Measurements from ENCODE around the gene C2orf69.
"Not testable (repeated sequence)": the region's sequence is repeated elsewhere in the genome, so short reads cannot be mapped to it uniquely, and the experiment has no call there.

The C2orf69 gene, protein sequence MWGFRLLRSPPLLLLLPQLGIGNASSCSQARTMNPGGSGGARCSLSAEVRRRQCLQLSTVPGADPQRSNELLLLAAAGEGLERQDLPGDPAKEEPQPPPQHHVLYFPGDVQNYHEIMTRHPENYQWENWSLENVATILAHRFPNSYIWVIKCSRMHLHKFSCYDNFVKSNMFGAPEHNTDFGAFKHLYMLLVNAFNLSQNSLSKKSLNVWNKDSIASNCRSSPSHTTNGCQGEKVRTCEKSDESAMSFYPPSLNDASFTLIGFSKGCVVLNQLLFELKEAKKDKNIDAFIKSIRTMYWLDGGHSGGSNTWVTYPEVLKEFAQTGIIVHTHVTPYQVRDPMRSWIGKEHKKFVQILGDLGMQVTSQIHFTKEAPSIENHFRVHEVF

DNA sequence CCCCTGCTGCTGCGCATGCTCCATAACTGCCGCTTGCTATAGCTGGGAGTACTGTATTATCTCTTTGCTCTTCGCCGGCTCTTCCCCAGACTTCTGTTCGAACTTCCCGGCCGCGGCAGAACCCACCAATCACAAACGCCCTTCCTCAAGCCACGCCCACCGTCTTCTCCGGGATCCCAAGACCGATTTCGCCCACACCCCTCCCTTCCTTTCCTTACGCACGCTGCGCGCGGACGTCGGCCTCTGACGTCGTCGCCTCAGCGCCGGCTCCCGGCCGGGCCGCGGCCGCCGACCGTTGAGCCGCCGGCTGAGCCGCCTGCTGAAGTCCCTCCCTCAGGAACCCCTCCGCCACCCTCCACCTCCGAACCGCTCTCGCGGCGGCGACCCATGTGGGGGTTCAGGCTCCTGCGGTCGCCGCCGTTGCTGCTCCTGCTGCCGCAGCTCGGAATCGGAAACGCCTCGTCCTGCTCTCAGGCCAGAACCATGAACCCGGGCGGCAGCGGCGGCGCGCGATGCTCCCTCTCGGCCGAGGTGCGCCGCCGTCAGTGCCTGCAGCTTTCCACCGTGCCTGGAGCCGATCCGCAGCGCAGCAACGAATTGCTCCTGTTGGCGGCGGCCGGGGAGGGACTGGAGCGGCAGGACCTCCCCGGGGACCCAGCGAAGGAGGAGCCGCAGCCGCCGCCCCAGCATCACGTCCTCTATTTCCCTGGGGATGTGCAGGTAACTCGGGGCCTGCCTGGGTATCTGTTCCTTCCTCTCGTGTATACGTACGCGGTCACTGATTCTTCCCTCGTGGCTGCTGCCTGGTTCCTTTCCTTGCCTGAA lies at the start of gene C2orf69:
Gene C2orf69, plus strand, starts transcription at position 242 of the 825 bp plus-strand sequence. Its CDS starts 146 bp downstream, at position 388.
- peak; percentile 88 for DNase-seq

DNA sequence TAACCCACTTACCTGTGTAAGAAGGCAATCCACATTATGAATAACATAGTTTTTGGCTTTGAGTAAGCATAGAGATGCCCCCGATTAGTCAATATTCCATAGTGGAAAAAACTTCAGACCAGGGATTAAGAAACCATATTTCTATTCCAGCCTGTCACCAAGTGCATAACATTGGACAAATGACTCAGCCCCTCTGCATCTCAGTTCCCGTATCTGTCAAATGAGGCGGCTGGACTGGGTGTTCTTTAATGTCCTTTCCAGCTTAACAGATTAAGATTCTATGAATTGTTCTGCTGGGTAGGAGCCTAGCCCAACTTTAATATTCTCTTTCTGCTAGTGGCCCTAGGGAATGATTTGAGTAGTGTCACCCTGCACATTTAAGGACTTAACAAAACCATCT lies 48.3 kb upstream of the C2orf69 start:
- DNase-seq = no peak

DNA sequence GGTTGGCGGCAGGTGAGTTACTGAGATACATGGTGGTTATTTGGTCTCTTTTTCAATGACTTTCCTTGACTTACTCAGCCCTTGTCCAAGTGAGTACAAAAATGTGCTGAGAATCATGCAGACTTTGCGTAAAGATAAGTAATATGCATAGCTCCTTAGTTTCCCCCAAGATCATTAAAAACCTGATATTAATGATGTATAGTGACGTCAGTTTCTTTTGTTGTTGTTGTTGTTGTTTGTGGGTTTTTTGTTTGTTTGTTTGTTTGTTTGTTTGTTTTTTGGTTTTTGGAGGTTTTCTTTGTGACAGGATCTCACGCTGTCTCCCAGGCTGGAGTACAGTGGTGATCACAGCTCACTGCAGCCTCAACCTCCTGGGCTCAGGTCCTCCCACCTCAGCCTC lies 45.2 kb upstream of the C2orf69 start:
- DNase-seq = no peak

DNA sequence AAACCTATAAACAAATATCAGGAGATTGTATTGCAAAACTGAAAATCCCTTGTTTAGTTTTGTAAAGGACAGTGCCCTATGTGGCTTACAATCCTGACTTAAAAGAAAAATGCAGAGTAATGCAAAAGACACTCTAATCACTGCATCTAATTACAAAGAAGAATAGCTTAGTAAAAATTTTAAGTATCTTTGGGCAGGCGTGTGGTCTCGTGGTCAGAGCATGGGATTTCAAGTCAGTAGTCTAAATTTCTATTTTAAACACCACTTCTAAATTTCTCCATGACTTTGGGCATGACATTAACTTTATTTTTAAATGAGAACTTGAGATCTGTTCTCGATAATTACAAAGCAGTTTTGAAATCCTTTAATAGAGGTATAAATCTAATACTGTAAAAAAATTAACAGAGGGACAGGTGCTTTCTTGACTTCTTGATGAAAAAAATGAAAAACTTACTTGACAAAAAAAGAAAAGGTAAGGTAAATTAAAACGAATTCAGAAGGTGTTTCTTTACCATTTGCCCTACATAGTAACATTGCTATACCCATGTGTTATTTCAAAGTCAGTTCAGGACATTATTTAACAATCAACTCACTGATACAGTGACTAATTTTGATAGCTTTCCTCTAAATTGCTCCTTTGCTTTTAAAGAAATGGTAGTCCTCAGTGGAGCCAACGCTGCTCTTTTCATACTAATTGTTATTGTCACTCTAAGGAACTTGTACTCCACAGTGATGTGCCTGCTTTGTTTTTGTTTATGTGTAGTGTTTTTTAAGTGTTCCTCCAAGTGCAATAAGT lies 42.5 kb upstream of the C2orf69 start:
- DNase-seq = no peak

DNA sequence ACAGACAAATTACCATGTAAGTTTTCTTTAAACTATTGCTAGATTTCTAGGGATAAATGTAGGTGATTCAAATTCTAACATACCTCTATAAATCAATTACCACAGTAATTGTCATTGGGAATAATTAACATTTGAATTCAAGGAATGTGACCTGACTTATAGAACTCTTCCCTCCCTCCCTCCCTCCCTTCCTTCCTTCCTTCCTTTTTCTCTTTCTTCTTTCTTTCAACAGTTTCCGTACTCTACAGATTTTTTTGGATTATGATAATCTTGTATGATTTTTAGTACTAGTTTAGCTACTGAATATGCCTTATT lies 41.9 kb upstream of the C2orf69 start:
- no peak for DNase-seq

DNA sequence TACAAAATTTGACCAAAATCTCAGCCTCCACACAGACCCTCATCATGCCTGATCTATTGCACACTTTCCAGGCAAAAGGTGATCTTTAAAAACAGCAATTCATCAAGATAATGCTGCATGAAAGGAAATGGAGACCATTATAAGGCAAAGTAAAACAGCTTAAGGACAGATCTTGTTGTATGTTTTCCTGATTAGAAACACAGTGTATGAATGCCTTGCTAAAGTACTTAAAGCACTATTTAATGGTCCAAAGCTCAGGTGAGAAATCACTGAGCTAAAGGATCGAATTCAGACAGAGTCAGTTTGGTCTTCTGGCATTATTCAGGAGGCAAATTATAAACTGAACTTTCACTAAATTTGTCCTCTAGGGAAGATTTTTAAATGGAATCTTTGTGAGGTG lies 41.4 kb upstream of the C2orf69 start:
- DNase-seq = no peak

DNA sequence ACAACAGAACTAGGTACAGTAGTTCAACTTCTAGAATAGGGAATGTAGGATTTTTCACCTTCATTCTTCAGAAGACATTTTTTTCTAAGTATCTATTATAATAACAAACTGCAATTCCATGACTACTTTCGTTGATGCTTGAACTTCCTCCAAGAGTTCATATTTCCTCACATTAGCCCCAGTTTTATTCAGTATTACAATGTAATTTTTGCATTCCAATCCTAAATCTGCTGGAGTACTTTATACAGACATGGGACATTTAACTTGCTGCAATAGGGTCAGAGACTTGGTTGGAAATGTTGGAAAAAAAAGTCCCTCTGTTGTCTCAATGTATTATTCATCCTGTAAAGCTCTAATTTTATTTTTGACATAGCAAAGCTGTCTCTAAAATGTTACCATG lies 40.5 kb upstream of the C2orf69 start:
- no peak for DNase-seq

DNA sequence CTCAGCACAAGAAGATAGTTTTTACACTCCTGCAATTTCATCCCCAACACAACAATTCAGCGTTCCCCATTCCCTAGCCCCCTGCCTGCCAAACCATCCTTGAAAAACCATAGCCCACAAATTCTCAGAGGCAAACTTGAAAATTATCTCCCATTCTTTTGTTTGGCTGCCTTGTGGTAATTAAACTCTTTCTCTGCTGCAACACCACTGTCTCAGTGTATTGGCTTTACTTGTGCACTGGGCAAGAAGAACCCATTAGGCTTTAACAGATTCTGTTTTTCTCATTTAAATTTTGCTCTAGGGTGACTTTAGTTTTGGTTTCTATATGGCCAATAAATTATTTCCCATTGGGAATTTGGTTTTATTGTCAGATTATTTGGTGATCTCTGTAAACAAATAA lies 36.9 kb upstream of the C2orf69 start:
- no peak for DNase-seq

DNA sequence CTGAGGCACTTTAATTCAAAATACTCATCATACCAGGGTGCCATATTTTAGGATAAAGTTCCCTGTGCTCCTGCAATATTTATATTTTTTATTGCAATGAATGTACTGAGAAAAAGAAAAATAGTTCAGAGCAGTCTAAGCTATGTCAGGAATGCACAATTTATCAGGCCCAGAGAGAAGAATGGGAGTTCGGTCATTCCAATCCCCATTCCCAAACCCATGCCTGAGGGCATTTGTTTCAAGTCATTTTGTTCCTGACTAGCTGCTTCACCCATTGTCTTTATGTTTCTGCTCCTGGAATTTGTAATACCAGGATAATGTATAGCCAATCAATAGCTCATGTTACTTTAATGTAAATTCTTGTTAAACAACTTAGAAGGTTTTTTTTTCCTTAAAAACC lies 35.7 kb upstream of the C2orf69 start:
- DNase-seq = no peak

DNA sequence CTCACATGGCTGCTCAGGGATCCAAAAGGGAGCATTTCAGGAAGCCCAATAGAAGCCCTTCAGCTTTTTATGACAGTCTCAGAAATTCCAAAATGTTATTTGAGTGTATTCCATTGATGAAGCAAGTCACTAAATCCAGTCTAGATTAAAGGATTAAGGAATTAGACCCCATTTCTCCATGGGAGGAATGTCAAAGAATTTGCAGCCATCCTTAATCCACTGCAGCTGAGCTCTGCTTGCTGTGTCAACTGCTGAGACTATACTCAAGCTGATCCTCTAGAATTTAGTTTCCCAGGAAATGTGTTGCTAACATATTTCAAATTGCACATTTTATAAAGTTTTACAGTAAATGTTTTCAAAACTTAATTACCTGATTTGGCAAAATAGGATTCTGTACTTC lies 28.4 kb upstream of the C2orf69 start:
- DNase-seq = no peak

DNA sequence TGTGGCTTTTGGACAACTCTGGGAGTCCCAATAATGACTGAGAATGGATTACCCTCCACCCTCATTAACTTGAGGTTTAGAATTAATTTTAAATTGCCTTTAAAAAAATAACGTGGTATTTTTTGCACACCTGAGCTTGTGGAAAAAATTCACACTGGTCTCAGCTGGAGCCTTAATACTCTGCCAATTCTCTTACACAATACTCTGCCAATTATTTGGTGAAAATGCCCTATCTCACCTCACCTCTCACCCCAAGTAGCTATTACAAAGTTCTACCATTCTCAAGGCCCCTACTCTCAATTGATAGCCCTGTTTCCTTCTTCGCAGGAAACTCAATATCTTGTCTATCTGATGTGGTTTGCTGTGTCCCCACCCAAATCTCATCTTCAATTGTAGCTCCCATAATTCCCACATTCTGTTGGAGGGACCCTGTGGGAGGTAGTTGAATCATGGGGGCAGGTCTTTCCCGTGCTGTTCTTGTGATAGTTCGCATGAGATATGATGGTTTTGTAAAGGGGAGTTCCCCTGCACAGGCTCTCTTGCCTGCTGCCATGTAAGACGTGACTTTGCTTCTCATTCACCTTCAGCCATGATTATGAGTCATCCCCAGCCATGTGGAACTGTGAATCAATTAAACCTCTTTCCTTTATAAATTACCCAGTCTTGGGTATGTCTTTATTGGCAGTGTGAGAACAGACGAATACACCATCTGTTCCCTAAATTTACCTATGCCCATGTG lies 27.4 kb upstream of the C2orf69 start:
- no peak for DNase-seq

DNA sequence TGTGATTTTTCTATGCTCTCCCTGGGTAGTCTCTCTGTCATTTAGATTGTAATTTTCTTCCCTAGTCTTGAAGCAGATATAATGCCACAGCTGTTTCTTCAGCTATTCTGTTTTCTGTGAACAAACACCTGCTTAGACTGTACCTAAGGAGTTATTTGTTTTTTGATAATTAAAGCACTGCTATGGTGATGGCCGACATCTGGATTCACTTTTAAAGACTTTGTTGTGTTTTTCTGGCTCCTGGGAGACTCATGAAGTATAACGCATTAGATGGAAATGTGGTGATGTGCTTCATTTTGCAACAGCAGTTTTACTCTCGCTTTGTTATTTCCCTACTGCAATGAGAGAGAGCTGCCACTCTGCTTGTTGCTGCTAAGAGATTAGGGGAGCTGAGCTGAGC lies 15.7 kb upstream of the C2orf69 start:
- DNase-seq = no peak

DNA sequence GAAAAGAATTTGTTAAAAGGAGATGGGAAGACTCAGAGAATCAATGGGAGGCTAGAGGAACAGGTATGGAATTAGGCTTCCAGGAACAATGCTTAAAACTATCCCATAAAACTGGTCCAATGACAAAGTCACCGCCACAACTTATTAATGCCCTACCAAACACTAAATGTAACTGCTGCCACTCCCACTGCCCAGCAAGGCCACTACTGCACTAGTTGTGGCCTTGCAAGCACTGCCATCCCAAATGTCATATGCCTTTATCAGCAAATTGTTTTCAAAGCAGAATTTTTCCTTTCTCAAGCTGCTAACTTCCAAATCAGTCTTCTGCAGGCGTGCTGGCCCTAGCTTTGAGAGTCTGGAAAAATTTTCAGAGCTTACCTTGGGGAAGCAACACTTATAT lies 14.5 kb upstream of the C2orf69 start:
- DNase-seq = no peak

DNA sequence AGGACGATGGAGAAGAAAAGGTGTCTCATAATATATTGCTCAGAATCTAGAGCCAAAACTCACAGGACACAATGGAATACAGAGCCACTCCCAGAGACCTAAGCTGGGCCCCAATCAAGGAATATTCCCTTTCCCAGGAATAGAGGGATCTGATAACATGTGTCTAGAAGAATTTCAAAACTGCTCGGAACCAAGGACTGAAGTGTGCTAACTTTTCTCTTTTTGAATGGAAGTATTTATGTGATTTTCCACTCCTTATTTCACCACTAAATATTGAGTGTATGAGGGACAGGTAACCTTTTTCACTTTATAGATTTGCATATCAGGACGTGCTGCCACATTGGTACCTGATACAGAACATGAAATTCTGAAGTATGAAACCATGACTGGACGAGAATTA lies 9.2 kb upstream of the C2orf69 start:
- DNase-seq = no peak

DNA sequence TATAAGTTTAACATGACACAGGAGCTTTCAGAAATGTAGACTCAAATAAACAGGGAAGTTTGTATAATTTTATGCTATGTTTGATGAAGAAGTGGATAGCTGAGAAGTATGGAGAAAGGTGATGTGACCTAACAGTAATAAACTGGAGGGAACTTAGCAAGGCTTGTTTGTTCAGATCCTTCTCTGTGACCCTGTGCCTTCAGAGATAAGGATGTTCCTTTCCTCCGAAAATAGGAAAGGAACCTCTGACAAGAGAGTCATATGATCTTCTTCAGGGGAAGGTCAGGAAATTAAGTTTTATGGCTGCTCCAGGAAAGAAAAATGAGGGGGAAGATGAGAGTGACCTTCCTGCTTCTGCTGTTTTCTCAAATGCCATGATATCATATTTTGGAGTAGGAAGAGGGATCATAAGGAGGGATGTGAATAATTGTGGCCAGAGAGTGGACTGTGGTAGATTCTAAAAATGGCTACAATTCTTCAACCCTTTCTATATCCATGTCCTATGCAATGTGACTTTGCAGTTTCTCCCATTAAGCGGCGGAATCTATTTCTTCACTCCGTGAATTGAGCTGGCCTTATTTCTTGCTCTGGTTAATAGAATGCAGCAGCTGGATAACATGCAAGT lies 8.5 kb upstream of the C2orf69 start:
- no peak for DNase-seq

DNA sequence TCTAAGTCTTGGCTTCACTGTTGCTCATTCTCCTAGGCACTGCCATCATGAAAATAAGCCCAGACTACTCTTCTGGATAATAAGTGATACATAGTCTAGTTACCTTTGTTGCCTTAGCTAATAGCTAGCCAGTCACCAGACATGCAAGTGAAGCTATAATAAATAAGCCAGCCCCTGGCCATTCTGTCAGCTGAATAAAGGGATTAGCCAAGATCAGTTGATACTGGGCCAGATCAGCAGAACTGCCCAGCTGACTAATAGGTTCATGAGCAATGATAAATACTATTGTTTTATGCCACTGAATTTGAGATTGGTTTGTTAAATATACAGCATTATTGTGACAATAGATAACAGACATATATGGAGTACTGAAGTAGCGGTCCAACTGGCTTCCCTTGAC lies 8.0 kb upstream of the C2orf69 start:
- no peak for DNase-seq

DNA sequence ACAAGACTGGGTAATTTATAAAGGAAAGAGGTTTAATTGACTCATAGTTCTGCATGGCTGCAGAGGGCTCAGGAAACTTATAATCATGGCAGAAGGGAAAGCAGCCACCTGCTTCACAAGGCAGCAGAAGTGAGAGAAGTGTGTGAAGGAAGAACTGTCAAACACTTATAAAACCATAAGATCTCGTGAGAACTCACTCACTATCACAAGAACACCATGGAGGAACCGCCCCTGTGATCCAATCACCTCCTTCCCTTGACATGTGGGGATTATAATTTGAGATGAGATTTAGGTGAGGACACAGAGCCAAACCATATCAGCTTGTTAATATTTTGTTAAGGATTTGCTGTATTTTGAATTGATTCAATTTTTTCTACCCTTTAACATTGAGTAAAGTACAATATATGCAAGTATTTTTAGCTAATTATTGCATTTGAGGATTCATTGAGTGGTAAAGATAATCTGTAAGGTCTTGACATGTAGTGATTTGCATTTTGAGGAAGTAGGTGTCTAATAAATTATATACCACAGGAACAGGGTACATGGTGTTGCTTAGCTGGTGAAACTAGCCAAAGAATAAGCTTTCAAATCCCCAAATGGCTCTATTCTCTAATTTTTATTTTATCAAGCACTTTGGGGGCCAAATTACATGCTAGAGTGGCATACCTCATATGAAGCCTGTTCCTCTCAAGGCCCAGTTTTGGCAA lies 3.9 kb upstream of the C2orf69 start:
- DNase-seq = no peak

DNA sequence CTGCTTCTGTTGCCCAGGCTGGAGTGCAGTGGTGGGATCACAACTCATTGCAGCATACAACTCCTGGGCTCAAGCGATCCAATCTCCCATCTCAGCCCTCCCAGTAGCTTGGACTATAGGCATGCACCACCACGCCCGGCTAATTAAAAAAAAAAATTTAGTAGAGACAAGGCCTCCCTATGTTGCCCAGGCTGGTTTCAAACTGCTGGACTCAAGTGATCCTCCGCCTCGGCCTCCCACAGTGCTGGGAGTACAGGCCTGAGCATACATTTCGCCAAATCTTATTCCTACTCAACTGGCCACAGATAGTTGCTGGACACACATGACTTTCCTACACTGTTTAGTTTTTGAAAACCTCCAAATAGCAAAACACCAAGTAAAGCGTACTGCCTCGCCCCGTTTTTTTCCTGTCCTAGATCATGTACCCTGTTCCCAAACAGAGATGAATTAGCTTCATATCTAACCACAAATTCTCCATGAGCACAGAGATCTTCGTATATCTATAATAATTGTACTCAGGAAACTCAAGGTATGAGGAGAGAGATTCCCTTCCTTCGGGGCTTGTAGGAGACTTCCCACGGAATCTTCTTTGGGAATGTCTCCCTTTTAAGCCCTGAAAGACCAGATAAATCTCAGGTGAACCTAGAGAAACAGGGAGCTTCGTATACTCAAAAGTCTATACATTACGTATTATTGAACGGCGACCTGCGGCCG lies 598 bp upstream of the C2orf69 start:
- DNase-seq = no peak

DNA sequence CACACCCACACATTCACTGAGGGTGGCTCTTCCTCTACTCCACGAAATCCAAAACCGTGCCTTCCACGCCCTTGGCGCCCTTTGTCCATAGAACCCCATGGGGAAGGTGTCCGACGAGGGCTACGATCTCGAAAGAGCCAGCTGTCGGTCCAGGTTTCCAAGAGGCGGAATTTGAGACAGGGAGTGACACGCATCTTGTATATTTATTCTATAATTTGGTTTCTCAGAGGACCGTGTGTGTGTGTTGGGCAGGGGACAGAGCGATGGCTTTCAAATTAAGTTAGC lies 726 bp downstream of the C2orf69 start:
- no peak for DNase-seq

DNA sequence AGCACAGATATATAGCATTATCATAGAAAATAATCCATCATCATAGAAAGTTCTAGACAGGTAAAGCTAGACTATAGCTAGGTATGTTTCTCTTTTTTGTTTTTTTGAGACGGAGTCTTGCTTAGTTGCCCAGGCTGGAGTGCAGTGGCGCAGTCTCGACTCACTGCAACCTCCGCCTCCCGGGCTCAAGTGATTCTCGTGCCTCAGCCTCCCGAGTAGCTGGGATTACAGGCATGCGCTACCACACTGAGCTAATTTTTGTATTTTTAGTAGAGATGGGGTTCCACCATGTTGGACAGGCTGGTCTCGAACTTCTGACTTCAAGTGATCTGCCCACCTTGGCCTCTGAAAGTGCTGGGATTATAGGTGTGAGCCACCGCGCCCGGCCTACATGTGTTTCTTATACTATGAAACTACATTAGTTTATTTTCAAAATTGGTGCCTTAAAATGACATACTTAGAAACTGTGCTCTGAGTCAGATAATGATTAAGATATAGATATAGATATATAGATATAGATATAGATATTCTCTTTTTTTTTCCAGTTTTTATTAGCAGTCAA lies 1.5 kb downstream of the C2orf69 start:
- not testable (repeated sequence) for DNase-seq

DNA sequence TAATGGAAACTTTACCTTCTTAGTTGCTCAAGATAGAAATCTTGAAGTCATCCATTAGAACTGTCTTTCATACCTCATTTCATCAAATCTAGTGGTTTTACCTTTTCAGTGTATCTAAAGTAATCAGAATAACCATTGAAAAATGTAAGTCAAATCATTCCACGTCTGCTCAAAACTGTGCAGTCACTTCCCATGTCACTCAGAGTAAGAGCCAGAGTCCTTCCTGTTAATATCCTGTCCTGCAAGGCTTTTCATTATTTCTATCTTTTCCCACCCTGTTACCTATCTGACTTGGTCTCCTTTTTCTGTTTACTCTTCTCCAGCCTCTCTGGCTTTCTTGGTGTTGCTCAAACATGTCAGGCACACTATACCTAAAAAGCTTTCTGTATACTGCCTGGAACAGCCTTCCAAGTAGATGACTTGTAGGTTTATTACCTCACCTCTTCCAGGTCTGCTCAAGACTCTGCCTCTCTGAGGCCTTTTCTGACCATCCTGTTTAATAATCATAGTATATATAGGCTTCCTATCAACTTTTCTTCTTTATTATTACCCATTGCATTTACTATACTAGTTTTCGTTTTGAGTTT lies 3.4 kb downstream of the C2orf69 start:
- no peak for DNase-seq

Data from activated naive CD4-positive, alpha-beta T cell treated with anti-CD3 and anti-CD28 coated beads, Interleukin-2, amount 50 U/mL, for 16 hours (primary cell).